NCI-H82 (cell line): ENCODE data around the gene DGKQ.
A peak's percentile ranks its signal among the peaks of the same experiment; 100 is the strongest.
"Not testable (repeated sequence)": the region's sequence is repeated elsewhere in the genome, so short reads cannot be mapped to it uniquely, and the experiment has no call there.

ENCODE experiments used
- DNase-seq: peaks from one replicate; lab custom pipeline; 2025; lab: John Stamatoyannopoulos, UW

DGKQ gene

GRCh38 chr4:948101-948935 is 25.1 kb downstream of the DGKQ start:
- no peak for DNase-seq

- DNase-seq = no peak
Measured at GRCh38 chr4:947491-947971, 25.8 kb downstream of the DGKQ start.

- DNase-seq = no peak
Measured at GRCh38 chr4:946517-947471, 26.6 kb downstream of the DGKQ start.

- no peak for DNase-seq
Measured at GRCh38 chr4:946103-946450, 27.3 kb downstream of the DGKQ start.

GRCh38 chr4:945274-946102 is 27.9 kb downstream of the DGKQ start:
- DNase-seq = no peak

- DNase-seq = not testable (repeated sequence)
Measured at GRCh38 chr4:939508-939907, 33.9 kb downstream of the DGKQ start.

GRCh38 chr4:932713-933070 is 40.7 kb downstream of the DGKQ start:
- DNase-seq = no peak

- DNase-seq = peak; percentile 93
Measured at GRCh38 chr4:931960-932712, 41.2 kb downstream of the DGKQ start, which contains the start of the genes GAK and TMEM175. Gene GAK, minus strand, starts transcription at chr4:932316. Its CDS starts 129 bp downstream, at chr4:932187. Gene TMEM175, plus strand, starts transcription at chr4:932460. Its CDS starts 15,280 bp downstream, at chr4:947740.

GRCh38 chr4:931194-931959 is 42.0 kb downstream of the DGKQ start:
- peak; percentile 16 for DNase-seq

- no peak for DNase-seq
Measured at GRCh38 chr4:930827-931193, 42.6 kb downstream of the DGKQ start.

GRCh38 chr4:930028-930551 is 43.3 kb downstream of the DGKQ start:
- DNase-seq = no peak

- no peak for DNase-seq
Measured at GRCh38 chr4:929096-929765, 44.1 kb downstream of the DGKQ start.

GRCh38 chr4:927566-927965 is 45.8 kb downstream of the DGKQ start:
- not testable (repeated sequence) for DNase-seq

GRCh38 chr4:926538-926937 is 46.8 kb downstream of the DGKQ start:
- peak; percentile 15 for DNase-seq

- no peak for DNase-seq
Measured at GRCh38 chr4:925771-926500, 47.4 kb downstream of the DGKQ start.

- DNase-seq = no peak
Measured at GRCh38 chr4:925171-925570, 48.2 kb downstream of the DGKQ start.

- DNase-seq = peak; percentile 9
Measured at GRCh38 chr4:924107-925096, 49.0 kb downstream of the DGKQ start.
